ENCODE measurements around the gene ZDHHC1. TPM values are rescaled to one million over a fixed set of nuclear protein-coding genes. Genes with fewer than 3 reads are reported as not detected.

ZDHHC1 gene
- total and polyA plus RNA-seq, 2 of the 13 experiments (the other 11 are each of a cell fraction or from before 2014, with no cell fraction given), result 0.51 to 1.1 TPM

DNA sequence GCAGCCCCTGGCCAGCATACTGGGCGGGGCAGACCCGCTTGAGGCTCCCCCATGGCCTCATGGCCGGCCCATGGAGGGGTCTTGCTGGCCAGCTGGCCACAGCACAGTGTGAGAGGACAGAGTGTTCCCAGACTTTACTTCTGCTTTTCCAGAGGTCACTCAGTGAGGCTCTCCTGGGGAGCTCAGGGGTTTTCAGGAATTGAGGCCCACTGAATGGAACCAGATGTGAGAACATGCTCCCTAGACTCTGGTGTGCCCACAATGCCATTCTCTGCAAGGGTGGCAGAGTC lies 43.5 kb upstream of the ZDHHC1 start:
- intact Hi-C loops (cut with micrococcal nuclease; ENCODE audit: unreplicated experiment), result no loop called here
- FAIRE-seq (no peak), ATAC-seq (peak; percentile 6), DNase-seq (ENCODE audit: low spot score) (no peak)
- ChIA-PET POLR2A (no interaction called here), CTCF (ENCODE audit: low intra/inter-chr PET ratio, low total read pairs) (no interaction called here)
- Histone ChIP-seq H3K4me3 (replicated peaks in 1 of 3; ENCODE audit: insufficient read depth in 1 of 3, low read depth in 2 of 3, low read length in 3 of 3) (no peak overlapping the region), H3K4me1 (ENCODE audit: insufficient read depth, low read length) (peaks cover 22% of the 10 kb centered on the region), H3K27ac (ENCODE audit: extremely low read length, insufficient read depth, low read length) (peak overlapping the region; percentile 56), H2AFZ (ENCODE audit: low read length) (no peak overlapping the region), H3K36me3 (replicated peaks in 1 of 2; ENCODE audit: control insufficient read depth in 1 of 2, insufficient read depth in 2 of 2, low read length in 2 of 2) (peaks cover 4 to 13% of the 10 kb centered on the region in 2 experiments; a peak in 3 of 5 replicates), H3K4me2 (ENCODE audit: low read depth, low read length) (no peak overlapping the region), H3K9ac (ENCODE audit: insufficient read depth, low read depth, low read length) (no peak overlapping the region), H3K9me3 (ENCODE audit: low read length) (no peaks in the 10 kb centered on the region), H3K27me3 (ENCODE audit: control insufficient read depth in 1 of 2, insufficient read depth in 2 of 2, low read length in 2 of 2) (no peaks in the 10 kb centered on the region), H3K79me2 (ENCODE audit: insufficient read depth, low read length) (no peaks in the 10 kb centered on the region), H4K20me1 (ENCODE audit: insufficient read depth, low read length) (no peaks in the 10 kb centered on the region; the same call in 1 of the 2 replicates)
- no CpG with 5 or more reads among the region's 3 CpGs for WGBS (ENCODE audit: low lambda C conversion rate)
- 0 out of 2 replicates have a peak, but pooled peaks have one; percentile 14 for TF ChIP-seq ZBTB7B (CRISPR knock-in tag; IDR thresholded peaks at IDR 0.05)
- no peak for TF ChIP-seq ZNF121 (CRISPR knock-in tag; IDR thresholded peaks at IDR 0.05)
- TF ChIP-seq, protein P1, sequence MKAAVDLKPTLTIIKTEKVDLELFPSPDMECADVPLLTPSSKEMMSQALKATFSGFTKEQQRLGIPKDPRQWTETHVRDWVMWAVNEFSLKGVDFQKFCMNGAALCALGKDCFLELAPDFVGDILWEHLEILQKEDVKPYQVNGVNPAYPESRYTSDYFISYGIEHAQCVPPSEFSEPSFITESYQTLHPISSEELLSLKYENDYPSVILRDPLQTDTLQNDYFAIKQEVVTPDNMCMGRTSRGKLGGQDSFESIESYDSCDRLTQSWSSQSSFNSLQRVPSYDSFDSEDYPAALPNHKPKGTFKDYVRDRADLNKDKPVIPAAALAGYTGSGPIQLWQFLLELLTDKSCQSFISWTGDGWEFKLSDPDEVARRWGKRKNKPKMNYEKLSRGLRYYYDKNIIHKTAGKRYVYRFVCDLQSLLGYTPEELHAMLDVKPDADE (CRISPR knock-in tag; IDR thresholded peaks at IDR 0.05), result no peak
- TF ChIP-seq CC2D1A (CRISPR knock-in tag; IDR thresholded peaks at IDR 0.05), result no peak
- no TSS peak for BruUV-seq (replicated peaks)
- in situ Hi-C loops (cut with HindIII; ENCODE audit: extremely low pct_ligation_motif_present, low pct_unique_long_range_greater_than_20kb), result no loop called here

DNA sequence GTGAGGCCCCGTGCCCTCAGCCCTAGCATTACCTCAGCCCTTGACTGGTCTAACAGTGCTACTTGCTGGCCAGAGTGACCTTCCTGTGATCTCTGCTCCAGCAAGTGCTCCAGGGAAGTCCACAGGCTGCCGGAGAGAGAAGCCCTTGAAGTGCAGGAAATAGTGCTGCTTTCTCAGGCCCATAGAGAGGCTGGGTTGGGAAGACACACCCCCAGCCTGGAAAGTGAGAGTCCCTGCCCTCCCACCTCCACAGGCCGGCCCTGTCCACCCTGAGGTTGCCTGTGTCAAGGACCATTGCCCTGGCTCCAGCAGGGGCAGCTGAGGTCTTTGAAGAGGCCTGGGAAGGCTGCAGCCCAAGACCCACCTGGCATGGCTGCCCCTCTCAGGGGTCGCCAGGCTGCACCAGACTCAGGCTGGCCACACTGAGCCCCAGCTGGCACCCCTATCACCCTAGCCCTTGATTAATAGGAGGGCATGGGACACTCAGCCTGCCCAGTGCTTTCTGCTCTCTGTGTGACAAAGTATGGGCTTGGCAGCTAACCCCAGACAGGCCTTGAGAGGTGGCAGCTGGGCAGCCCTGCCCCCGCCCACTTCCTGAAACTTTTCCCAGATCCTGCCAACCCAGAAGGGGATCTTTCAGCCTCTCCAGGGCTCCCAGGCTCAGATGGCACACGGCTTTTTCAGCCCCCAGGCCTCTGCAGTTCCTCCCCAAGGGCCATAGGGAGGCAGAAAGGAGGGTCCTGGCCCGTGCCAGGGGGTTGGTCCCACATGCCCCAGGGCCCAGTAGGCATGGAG lies 43.0 kb upstream of the ZDHHC1 start:
- ATAC-seq, result peak; percentile 83
- Histone ChIP-seq H3K9me3 (ENCODE audit: low read length) (no peaks in the 10 kb centered on the region), H3K36me3 (replicated peaks in 1 of 2; ENCODE audit: control insufficient read depth in 1 of 2, insufficient read depth in 2 of 2, low read length in 2 of 2) (peaks cover 4 to 13% of the 10 kb centered on the region in 2 experiments; a peak in 3 of 5 replicates), H3K27ac (ENCODE audit: extremely low read length, insufficient read depth, low read length) (peak overlapping the region; percentile 56), H2AFZ (ENCODE audit: low read length) (no peak overlapping the region), H3K9ac (ENCODE audit: insufficient read depth, low read depth, low read length) (0 out of 2 replicates have a peak overlapping the region, but pooled peaks have one; percentile 3), H3K79me2 (ENCODE audit: insufficient read depth, low read length) (no peaks in the 10 kb centered on the region), H3K4me3 (replicated peaks in 1 of 3; ENCODE audit: insufficient read depth in 1 of 3, low read depth in 2 of 3, low read length in 3 of 3) (peak overlapping the region in 1 of 3 experiments; percentile 18; a peak in 1 of 6 replicates), H4K20me1 (ENCODE audit: insufficient read depth, low read length) (no peaks in the 10 kb centered on the region; the same call in 1 of the 2 replicates), H3K27me3 (ENCODE audit: control insufficient read depth in 1 of 2, insufficient read depth in 2 of 2, low read length in 2 of 2) (no peaks in the 10 kb centered on the region), H3K4me1 (ENCODE audit: insufficient read depth, low read length) (peaks cover 22% of the 10 kb centered on the region), H3K4me2 (ENCODE audit: low read depth, low read length) (peak overlapping the region; percentile 26; the same call in 1 of the 2 replicates)
- CTCF ChIA-PET (ENCODE audit: low intra/inter-chr PET ratio, low total read pairs), result no interaction called here
- in situ Hi-C loops (cut with HindIII; ENCODE audit: extremely low pct_ligation_motif_present, low pct_unique_long_range_greater_than_20kb) (no loop called here), intact Hi-C loops (cut with micrococcal nuclease; ENCODE audit: unreplicated experiment) (no loop called here)
- peak; percentile 88 for FAIRE-seq
- POLR2A ChIA-PET, result no interaction called here
- BruUV-seq (replicated peaks), result no TSS peak
- peak; percentile 70 for DNase-seq (ENCODE audit: low spot score)
- WGBS (ENCODE audit: low lambda C conversion rate), result 44% methylated on average over 6 of the region's 7 CpGs
- TF ChIP-seq, protein P2, sequence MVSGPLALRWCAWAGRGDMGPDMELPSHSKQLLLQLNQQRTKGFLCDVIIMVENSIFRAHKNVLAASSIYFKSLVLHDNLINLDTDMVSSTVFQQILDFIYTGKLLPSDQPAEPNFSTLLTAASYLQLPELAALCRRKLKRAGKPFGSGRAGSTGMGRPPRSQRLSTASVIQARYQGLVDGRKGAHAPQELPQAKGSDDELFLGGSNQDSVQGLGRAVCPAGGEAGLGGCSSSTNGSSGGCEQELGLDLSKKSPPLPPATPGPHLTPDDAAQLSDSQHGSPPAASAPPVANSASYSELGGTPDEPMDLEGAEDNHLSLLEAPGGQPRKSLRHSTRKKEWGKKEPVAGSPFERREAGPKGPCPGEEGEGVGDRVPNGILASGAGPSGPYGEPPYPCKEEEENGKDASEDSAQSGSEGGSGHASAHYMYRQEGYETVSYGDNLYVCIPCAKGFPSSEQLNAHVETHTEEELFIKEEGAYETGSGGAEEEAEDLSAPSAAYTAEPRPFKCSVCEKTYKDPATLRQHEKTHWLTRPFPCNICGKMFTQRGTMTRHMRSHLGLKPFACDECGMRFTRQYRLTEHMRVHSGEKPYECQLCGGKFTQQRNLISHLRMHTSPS (CRISPR knock-in tag; IDR thresholded peaks at IDR 0.05; ENCODE audit: low read depth), result peak; percentile 55
- TF ChIP-seq, protein P3, sequence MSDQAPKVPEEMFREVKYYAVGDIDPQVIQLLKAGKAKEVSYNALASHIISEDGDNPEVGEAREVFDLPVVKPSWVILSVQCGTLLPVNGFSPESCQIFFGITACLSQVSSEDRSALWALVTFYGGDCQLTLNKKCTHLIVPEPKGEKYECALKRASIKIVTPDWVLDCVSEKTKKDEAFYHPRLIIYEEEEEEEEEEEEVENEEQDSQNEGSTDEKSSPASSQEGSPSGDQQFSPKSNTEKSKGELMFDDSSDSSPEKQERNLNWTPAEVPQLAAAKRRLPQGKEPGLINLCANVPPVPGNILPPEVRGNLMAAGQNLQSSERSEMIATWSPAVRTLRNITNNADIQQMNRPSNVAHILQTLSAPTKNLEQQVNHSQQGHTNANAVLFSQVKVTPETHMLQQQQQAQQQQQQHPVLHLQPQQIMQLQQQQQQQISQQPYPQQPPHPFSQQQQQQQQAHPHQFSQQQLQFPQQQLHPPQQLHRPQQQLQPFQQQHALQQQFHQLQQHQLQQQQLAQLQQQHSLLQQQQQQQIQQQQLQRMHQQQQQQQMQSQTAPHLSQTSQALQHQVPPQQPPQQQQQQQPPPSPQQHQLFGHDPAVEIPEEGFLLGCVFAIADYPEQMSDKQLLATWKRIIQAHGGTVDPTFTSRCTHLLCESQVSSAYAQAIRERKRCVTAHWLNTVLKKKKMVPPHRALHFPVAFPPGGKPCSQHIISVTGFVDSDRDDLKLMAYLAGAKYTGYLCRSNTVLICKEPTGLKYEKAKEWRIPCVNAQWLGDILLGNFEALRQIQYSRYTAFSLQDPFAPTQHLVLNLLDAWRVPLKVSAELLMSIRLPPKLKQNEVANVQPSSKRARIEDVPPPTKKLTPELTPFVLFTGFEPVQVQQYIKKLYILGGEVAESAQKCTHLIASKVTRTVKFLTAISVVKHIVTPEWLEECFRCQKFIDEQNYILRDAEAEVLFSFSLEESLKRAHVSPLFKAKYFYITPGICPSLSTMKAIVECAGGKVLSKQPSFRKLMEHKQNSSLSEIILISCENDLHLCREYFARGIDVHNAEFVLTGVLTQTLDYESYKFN (CRISPR knock-in tag; conservative IDR thresholded peaks at IDR 0.05), result peak; percentile 61; the same call in 1 of the 2 replicates
- TF ChIP-seq FOXK2 (IDR thresholded peaks at IDR 0.05) (no peak), KLF13 (CRISPR knock-in tag; IDR thresholded peaks at IDR 0.05) (0 out of 2 replicates have a peak, but pooled peaks have one; percentile 19), TBX2 (CRISPR knock-in tag; IDR thresholded peaks at IDR 0.05; ENCODE audit: borderline replicate concordance) (peak; percentile 45; the same call in 1 of the 2 replicates), NR2F2 (IDR thresholded peaks at IDR 0.05; ENCODE audit: borderline replicate concordance, low read depth) (0 out of 2 replicates have a peak, but pooled peaks have one; percentile 13), RARA (CRISPR knock-in tag; IDR thresholded peaks at IDR 0.05) (peak; percentile 75)

Measured in HepG2 (cell line).